SK-N-SH treated with all-trans-retinoic acid at 6 μM for 48 hours (cell line): Measurements from ENCODE around the gene RAMP3.

Source experiments
- ATAC-seq: fragments of 200-7000 bp; cut with Tn5 transposase; 3 replicates; pipeline ENCODE4 v1.9.1; 2020; ENCODE audit warnings: mild to moderate bottlenecking, moderate library complexity
- ARNTL ChIP-seq: fragments of 450-650 bp; formaldehyde crosslinking; IDR thresholded peaks from 2 replicates; pipeline ENCODE4 v1.5.0; 2020; ENCODE audit warnings: low read depth, mild to moderate bottlenecking, moderate library complexity, borderline replicate concordance
- BACH2 ChIP-seq: fragments of 250-450 bp; sonication (Bioruptor Pico); IDR thresholded peaks from 2 replicates; pipeline ENCODE4 v1.9.0; 2021; ENCODE audit warnings: mild to moderate bottlenecking, borderline replicate concordance
- CREB5 ChIP-seq: fragments of 250-450 bp; sonication (Bioruptor Pico); IDR thresholded peaks from 2 replicates; pipeline ENCODE4 v1.5.1; 2020; ENCODE audit warnings: low read depth, mild to moderate bottlenecking, moderate library complexity
- CSDC2 ChIP-seq: fragments of 250-450 bp; sonication (Bioruptor Pico); IDR thresholded peaks from 2 replicates; pipeline ENCODE4 v1.5.0; 2020; ENCODE audit warnings: mild to moderate bottlenecking, moderate library complexity
- CSRNP3 ChIP-seq: fragments of 250-450 bp; sonication (Bioruptor Pico); IDR thresholded peaks from 2 replicates; pipeline ENCODE4 v1.5.1; 2021; ENCODE audit warnings: mild to moderate bottlenecking, moderate library complexity
- ESRRG ChIP-seq: fragments of 250-450 bp; sonication (Bioruptor Pico); IDR thresholded peaks from 2 replicates; pipeline ENCODE4 v1.6.1; 2021; ENCODE audit warnings: mild to moderate bottlenecking
- GLIS3 ChIP-seq: fragments of 250-450 bp; sonication (Bioruptor Pico); IDR thresholded peaks from 2 replicates; pipeline ENCODE4 v1.5.0; 2020; ENCODE audit warnings: mild to moderate bottlenecking, moderate library complexity
- ISL1 ChIP-seq: fragments of 250-450 bp; sonication (Bioruptor Pico); IDR thresholded peaks from 2 replicates; pipeline ENCODE4 v2.1.2; 2022; ENCODE audit warnings: mild to moderate bottlenecking, moderate library complexity
- OSR1 ChIP-seq: fragments of 250-450 bp; sonication (Bioruptor Pico); IDR thresholded peaks from 2 replicates; pipeline ENCODE4 v1.8.0; 2022; ENCODE audit warnings: moderate library complexity, mild to moderate bottlenecking, inconsistent platforms
- PATZ1 ChIP-seq: fragments of 250-450 bp; sonication (Bioruptor Pico); IDR thresholded peaks from 2 replicates; pipeline ENCODE4 v1.8.0; 2020; ENCODE audit warnings: mild to moderate bottlenecking, moderate library complexity, borderline replicate concordance
- POU6F1 ChIP-seq: fragments of 250-450 bp; sonication (Bioruptor Pico); IDR thresholded peaks from 2 replicates; pipeline ENCODE4 v1.8.0; 2021; ENCODE audit warnings: low read depth, mild to moderate bottlenecking, moderate library complexity, borderline replicate concordance
- RARB ChIP-seq: fragments of 250-450 bp; sonication (Bioruptor Pico); IDR thresholded peaks from 2 replicates; pipeline ENCODE4 v1.8.0; 2021; ENCODE audit warnings: mild to moderate bottlenecking, moderate library complexity
- TCF4 ChIP-seq: fragments of 250-450 bp; sonication (Bioruptor Pico); IDR thresholded peaks from 2 replicates; pipeline ENCODE4 v1.8.0; 2021; ENCODE audit warnings: mild to moderate bottlenecking, moderate library complexity, borderline replicate concordance
- TOX ChIP-seq: fragments of 250-450 bp; sonication (Bioruptor Pico); IDR thresholded peaks from 2 replicates; pipeline ENCODE4 v1.8.0; 2021; ENCODE audit warnings: mild to moderate bottlenecking, moderate library complexity, borderline replicate concordance
- TSHZ2 ChIP-seq: fragments of 250-450 bp; sonication (Bioruptor Pico); IDR thresholded peaks from 2 replicates; pipeline ENCODE4 v1.5.0; 2020; ENCODE audit warnings: mild to moderate bottlenecking, moderate library complexity
- ZC3H10 ChIP-seq: fragments of 250-450 bp; sonication (Bioruptor Pico); IDR thresholded peaks from 2 replicates; pipeline ENCODE4 v1.5.1; 2021; ENCODE audit warnings: mild to moderate bottlenecking, moderate library complexity
- ZFP3 ChIP-seq: fragments of 250-450 bp; sonication (Bioruptor Pico); IDR thresholded peaks from 2 replicates; pipeline ENCODE4 v1.5.0; 2020; ENCODE audit warnings: mild to moderate bottlenecking, moderate library complexity
- ZFP30 ChIP-seq: fragments of 450-650 bp; formaldehyde crosslinking; IDR thresholded peaks from 2 replicates; pipeline ENCODE4 v1.5.0; 2022; ENCODE audit warnings: mild to moderate bottlenecking, moderate library complexity
- ZNF565 ChIP-seq: fragments of 450-650 bp; formaldehyde crosslinking; conservative IDR thresholded peaks from 2 replicates; pipeline ENCODE4 v1.5.0; 2020; ENCODE audit warnings: low read depth, mild to moderate bottlenecking, moderate library complexity
- ZNF70 ChIP-seq: fragments of 450-650 bp; formaldehyde crosslinking; IDR thresholded peaks from 2 replicates; pipeline ENCODE4 v1.5.0; 2020; ENCODE audit warnings: mild to moderate bottlenecking, moderate library complexity
- ZNF8 ChIP-seq: fragments of 450-650 bp; formaldehyde crosslinking; IDR thresholded peaks from 2 replicates; pipeline ENCODE4 v1.5.0; 2020; ENCODE audit warnings: mild to moderate bottlenecking, moderate library complexity

Gene RAMP3

GRCh38 chr7:45157653-45158401 lies at the start of gene RAMP3:
Gene RAMP3 (plus strand): TSS chr7:45157791. CDS start chr7:45157829, 38 bp downstream.
- no peak for ATAC-seq
- TF ChIP-seq PATZ1 (CRISPR knock-in tag) (no peak), ZFP3 (CRISPR knock-in tag) (no peak), TCF4 (no peak), ZFP30 (no peak), TSHZ2 (CRISPR knock-in tag) (no peak), ARNTL (no peak), ISL1 (no peak), CSRNP3 (CRISPR knock-in tag) (no peak), CREB5 (CRISPR knock-in tag) (no peak), ZC3H10 (CRISPR knock-in tag) (no peak), ZNF565 (CRISPR knock-in tag) (no peak)

GRCh38 chr7:45108863-45109262 lies 48.7 kb upstream of the RAMP3 start:
- ATAC-seq, result no peak

More at GRCh38 chr7:45108863-45109262, 48.7 kb upstream of the RAMP3 start:
- no peak for TF ChIP-seq ZNF8 (CRISPR knock-in tag)
- TF ChIP-seq CSRNP3 (CRISPR knock-in tag), result no peak
- no peak for TF ChIP-seq RARB
- TF ChIP-seq CREB5 (CRISPR knock-in tag), result no peak
- no peak for TF ChIP-seq OSR1 (CRISPR knock-in tag)
- no peak for TF ChIP-seq POU6F1 (CRISPR knock-in tag)
- TF ChIP-seq TCF4, result no peak
- TF ChIP-seq ESRRG (CRISPR knock-in tag), result no peak
- TF ChIP-seq ISL1, result no peak
- TF ChIP-seq ZFP3 (CRISPR knock-in tag), result no peak
- no peak for TF ChIP-seq GLIS3 (CRISPR knock-in tag)
- TF ChIP-seq CSDC2 (CRISPR knock-in tag), result no peak
- no peak for TF ChIP-seq ZNF70 (CRISPR knock-in tag)
- TF ChIP-seq TSHZ2 (CRISPR knock-in tag), result no peak
- no peak for TF ChIP-seq BACH2
- TF ChIP-seq TOX (CRISPR knock-in tag), result no peak
